Body of pancreas (tissue), 4 donors: ENCODE measurements around the gene CCDC120. TPM values are rescaled to one million over a fixed set of nuclear protein-coding genes. Genes with fewer than 3 reads are reported as not detected.

Experiments used
- ATAC-seq: fragments of 150-250 bp; one replicate; pipeline ENCODE4 v1.9.1; 2016
- DNase-seq, 4 donors: peaks; one replicate each; pipeline ENCODE4 v3.0.0-alpha.2; 2019
- H3K27ac ChIP-seq, 4 donors: fragments of 200-600 bp; sonication (generic); 1 replicate in 3 of 4; 2 replicates in 1 of 4; pipeline versions ENCODE4 v1.5.1 to v1.6.1; 2016 to 2019; ENCODE audit warnings: mild to moderate bottlenecking in 1 of 4, mixed read lengths in 1 of 4, moderate library complexity in 1 of 4
- H3K27me3 ChIP-seq, 2 donors: fragments of 200-600 bp; sonication (generic); one replicate each; pipeline ENCODE4 v1.6.0; 2016; ENCODE audit warnings: mild to moderate bottlenecking in 1 of 2
- H3K36me3 ChIP-seq, 2 donors: fragments of 200-600 bp; sonication (generic); replicated peaks in 1 of 2; 2 replicates each; pipeline ENCODE4 v1.5.1; 2016; ENCODE audit warnings: low read depth in 2 of 2; ENCODE audit not compliant: insufficient read depth in 1 of 2
- H3K4me1 ChIP-seq: fragments of 200-600 bp; sonication (generic); one replicate; pipeline ENCODE4 v1.6.0; 2016
- H3K4me3 ChIP-seq, 2 donors: fragments of 200-600 bp; sonication (generic); 1 replicate in 1 of 2; 2 replicates in 1 of 2; pipeline ENCODE4 v1.5.1; 2016 to 2019
- H3K9me3 ChIP-seq, 3 donors: fragments of 200-600 bp; sonication (generic); 1 replicate in 2 of 3; 2 replicates in 1 of 3; pipeline ENCODE4 v1.5.1; 2016
- CTCF ChIP-seq, 7 experiments: fragments of 450-650 bp in 4 of 7; fragments of 200-600 bp in 3 of 7; sonication (generic) in 3 of 7; IDR thresholded peaks; one replicate each; pipeline ENCODE4 v1.5.1; 2016 to 2019; ENCODE audit warnings: antibody characterized with exemption in 7 of 7
- POLR2A ChIP-seq, 3 donors: fragments of 450-650 bp; IDR thresholded peaks; one replicate each; pipeline ENCODE4 v1.6.1; 2016; ENCODE audit warnings: antibody characterized with exemption in 3 of 3, mild to moderate bottlenecking in 2 of 3
- WGBS, 2 donors: methylation state at CpG; one replicate each; pipeline ENCODE4 v1.1.5; 2017; 5-methylcytosine and 5-hydroxymethylcytosine counted together
- intact Hi-C: fragments of 100-400 bp; cut with DNase I; formaldehyde crosslinking; loops from one replicate; pipeline ENCODE4 v1.15.1; 2023
- total RNA-seq, 2 donors: library from RNA; depleted of rRNA; stranded (reverse); fragments of >200 nt; gene quantifications; one replicate each; pipeline ENCODE4 v1.1.0, GENCODE V29; 2016

The CCDC120 gene
- total RNA-seq, 2 donors from 2014 or later = 6.5 to 13.8 TPM

DNA sequence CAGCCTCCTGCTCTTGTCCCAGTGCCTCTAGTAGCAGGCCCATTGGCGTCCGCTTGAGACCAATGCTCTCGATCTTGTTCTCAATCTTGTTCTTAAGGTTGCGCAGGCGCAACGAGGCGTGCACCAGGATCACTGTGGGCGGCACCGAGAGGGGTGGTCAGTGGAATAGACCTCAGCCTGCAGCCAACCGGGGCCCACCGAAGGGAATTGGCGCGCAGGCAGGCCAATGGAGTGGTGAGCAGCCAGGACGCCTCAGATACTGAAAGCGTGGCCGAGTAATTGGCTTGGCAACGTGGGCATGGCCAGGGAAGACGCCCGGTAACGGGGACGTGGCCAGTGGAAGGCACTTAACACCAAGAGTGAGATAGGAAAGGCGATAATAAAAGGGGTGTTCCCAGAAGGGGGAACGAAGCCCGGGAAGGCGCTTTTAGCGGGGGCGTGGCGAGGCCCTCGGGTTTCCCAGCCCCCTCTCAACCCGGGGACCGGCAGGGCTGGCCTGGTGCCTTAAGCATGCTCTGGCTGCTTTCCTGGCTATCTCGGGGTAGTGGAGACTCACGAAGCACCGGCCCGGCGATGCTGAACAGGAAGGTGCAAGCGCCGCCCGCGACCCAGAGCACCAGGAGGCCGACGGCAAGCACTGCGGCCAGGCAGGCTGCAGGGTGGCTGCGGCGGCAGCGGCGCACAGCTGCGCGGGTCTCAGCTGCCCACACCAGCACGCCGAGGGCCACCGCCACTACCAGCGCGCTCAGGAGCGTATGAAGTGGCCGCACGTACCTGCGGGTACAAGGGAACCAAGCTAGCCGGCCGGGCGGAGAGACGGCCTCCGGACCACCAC is 13.3 kb downstream of the CCDC120 start:
- Histone ChIP-seq H3K27me3 (no peaks in the 10 kb centered on the region), H3K36me3 (peaks cover 0 to under 1% of the 10 kb centered on the region in 2 donors), H3K27ac (peak overlapping the region in 1 of 4 donors; percentile 9), H3K9me3 (no peaks in the 10 kb centered on the region), H3K4me3 (no peak overlapping the region), H3K4me1 (peaks cover 8% of the 10 kb centered on the region)
- peak; percentile 53 for ATAC-seq
- peak; percentile 56 to 74 (median 66) for DNase-seq
- WGBS, 2 donors = 29 to 34% methylated on average over 9 to 28 of the region's 63 CpGs
- no peak for TF ChIP-seq POLR2A (IDR thresholded peaks at IDR 0.05)
- intact Hi-C loops = no loop called here

DNA sequence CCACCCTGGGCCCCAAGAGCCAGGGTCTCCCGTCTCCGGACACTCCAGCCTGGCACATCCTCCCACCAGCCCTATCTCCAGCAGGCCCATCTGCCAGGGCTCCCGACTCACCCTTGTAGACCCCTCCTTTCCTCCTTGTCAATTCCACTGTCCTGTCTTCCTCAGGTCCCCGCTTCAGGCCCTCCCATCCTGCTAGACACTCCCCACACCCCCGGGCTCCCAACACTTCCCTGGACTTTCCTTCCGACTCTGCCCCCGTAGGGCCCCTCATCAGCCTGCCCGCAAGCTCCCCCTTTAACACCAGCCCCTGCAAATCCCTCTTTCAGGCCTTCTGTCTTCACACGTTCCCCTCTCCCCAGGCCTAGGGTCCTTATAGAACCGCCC is 13.9 kb downstream of the CCDC120 start:
- Histone ChIP-seq H3K27me3 (no peaks in the 10 kb centered on the region), H3K4me3 (no peak overlapping the region), H3K36me3 (peaks cover 0 to 1% of the 10 kb centered on the region in 2 donors), H3K4me1 (peaks cover 8% of the 10 kb centered on the region), H3K9me3 (no peaks in the 10 kb centered on the region), H3K27ac (no peak overlapping the region)
- intact Hi-C loops = no loop called here
- ATAC-seq (no peak), DNase-seq (no peak)
- WGBS, 2 donors = 57 to 60% methylated on average over 6 to 7 of the region's 10 CpGs
- TF ChIP-seq POLR2A (IDR thresholded peaks at IDR 0.05) = no peak
- no peak for TF ChIP-seq CTCF (IDR thresholded peaks at IDR 0.05)

DNA sequence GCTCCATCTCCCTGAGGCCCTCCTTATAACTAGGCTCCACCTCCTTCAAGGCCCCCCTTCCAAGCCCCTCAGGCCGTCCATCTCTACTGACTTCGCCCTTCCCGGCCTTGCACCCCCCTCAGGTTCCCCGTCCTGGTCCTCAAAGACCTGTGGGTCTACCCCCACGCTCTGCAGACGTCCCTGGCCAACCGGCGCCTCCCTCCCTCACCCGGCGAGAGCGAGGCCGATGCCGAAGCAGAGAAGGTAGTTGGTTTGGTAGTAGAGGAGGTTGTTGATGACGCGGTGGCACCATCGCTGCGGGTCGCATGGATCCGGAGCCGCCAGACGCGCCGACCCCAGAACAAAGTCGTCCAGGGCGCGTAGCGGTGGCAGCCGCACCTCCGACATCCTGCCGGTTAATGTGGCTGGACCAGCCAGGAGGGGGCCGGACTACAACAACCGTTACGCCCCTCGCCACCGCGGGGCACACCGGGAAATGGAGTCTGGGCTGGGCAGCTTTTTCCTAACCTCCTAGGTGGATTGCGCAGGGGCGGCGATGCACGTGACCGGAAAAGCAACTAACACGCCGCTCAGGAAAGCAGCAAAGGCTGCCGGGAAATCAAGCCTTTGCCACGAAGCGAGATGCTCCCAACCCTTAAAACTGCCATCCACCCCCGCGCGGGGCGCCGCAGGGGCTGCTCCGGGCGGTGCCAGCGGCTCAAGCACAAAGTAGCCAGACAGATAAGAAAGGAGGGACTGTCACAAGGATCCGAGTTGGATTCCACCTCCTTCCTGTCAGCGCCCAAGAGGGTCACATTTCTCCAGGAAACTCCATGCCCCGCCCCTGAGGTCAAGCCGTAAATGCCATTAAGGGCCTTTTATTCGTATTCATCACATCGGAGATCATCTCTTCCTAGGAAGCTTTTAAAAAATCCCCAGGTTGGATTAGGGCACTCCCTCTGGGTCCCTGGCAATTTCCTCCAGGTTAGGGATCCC is 15.1 kb downstream of the CCDC120 start, which contains the start of gene PRAF2:
Gene PRAF2 (minus strand): TSS at position 402 of the 975 bp plus-strand sequence. CDS start 15 bp downstream, at position 387.
- peaks cover 0 to 1% of the 10 kb centered on the region in 2 donors for H3K36me3 ChIP-seq
- WGBS, 2 donors = 4 to 11% methylated on average over 17 to 45 of the region's 61 CpGs
- peak within 1 kb of the TSS in 3 of 4 donors; percentile 5 to 68 (median 62) for H3K27ac ChIP-seq
- no peaks in the 10 kb centered on the region for H3K9me3 ChIP-seq
- no peaks in the 10 kb centered on the region for H3K27me3 ChIP-seq
- peaks cover 15% of the 10 kb centered on the region for H3K4me1 ChIP-seq
- no peak within 1 kb of the TSS for H3K4me3 ChIP-seq
- TF ChIP-seq POLR2A (IDR thresholded peaks at IDR 0.05) (peak in 2 of 3 donors; percentile 48 to 58), CTCF (IDR thresholded peaks at IDR 0.05) (peak in 2 of 7 experiments; percentile 17 to 25)
- ATAC-seq (peak; percentile 95), DNase-seq (peak; percentile 88 to 93 (median 92))
- intact Hi-C loops = no loop called here

DNA sequence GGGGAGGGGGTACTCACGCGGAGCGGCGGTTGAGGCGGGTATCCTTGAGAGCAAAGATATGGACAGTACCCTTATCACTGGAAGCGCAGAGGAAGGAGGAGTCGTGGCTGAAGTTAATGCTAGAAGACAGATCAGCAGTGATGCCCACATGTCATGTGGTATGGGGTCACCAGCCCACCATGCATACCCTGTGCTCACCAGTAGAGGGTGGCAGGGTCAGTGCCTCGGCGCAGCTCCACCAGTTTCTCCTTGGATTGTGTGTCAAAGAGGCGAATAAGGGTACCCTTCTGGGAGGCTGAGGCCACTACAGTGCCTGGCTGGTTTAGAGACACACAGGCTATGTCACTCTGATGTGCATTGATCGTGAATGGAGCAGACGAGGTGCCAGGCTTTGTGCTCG is 16.5 kb downstream of the CCDC120 start:
- no peak for TF ChIP-seq CTCF (IDR thresholded peaks at IDR 0.05)
- TF ChIP-seq POLR2A (IDR thresholded peaks at IDR 0.05) = no peak
- ATAC-seq (no peak), DNase-seq (no peak)
- Histone ChIP-seq H3K4me1 (peaks cover 18% of the 10 kb centered on the region), H3K27ac (no peak overlapping the region), H3K9me3 (no peaks in the 10 kb centered on the region), H3K4me3 (no peak overlapping the region), H3K27me3 (no peaks in the 10 kb centered on the region), H3K36me3 (peaks cover 0 to 1% of the 10 kb centered on the region in 2 donors)
- 88 to 92% methylated on average over 9 to 12 of the region's 13 CpGs for WGBS, 2 donors
- intact Hi-C loops = no loop called here

DNA sequence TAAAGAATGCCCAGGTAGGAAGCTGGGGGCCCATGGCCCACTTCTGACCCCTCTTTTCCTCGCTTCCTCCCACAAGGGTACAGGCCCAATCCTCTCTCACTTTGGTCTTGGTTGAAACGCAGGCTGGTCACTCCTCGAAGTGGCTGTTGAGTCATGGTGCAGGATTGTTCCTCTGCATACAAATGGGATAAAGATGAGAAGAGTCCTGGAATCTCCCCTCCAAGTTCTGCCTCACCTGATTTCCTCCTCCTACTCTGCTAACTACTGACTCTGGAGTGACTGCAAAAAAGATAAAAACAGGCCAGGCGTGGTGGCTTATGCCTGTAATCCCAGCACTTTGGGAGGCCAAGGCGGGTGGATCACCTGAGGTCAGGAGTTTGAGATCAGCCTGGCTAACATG is 19.1 kb downstream of the CCDC120 start:
- Histone ChIP-seq H3K27me3 (no peaks in the 10 kb centered on the region), H3K4me3 (no peak overlapping the region), H3K36me3 (peaks cover 0 to 1% of the 10 kb centered on the region in 2 donors), H3K27ac (no peak overlapping the region), H3K4me1 (peaks cover 15% of the 10 kb centered on the region), H3K9me3 (no peaks in the 10 kb centered on the region)
- no peak for TF ChIP-seq CTCF (IDR thresholded peaks at IDR 0.05)
- no peak for TF ChIP-seq POLR2A (IDR thresholded peaks at IDR 0.05)
- intact Hi-C loops = no loop called here
- 93% methylated on average over 5 of the region's 5 CpGs; no CpG with 5 or more reads in 1 of the 2 donors for WGBS, 2 donors
- DNase-seq (no peak), ATAC-seq (no peak)
